ENCODE data around the gene SPZ1.

DNA sequence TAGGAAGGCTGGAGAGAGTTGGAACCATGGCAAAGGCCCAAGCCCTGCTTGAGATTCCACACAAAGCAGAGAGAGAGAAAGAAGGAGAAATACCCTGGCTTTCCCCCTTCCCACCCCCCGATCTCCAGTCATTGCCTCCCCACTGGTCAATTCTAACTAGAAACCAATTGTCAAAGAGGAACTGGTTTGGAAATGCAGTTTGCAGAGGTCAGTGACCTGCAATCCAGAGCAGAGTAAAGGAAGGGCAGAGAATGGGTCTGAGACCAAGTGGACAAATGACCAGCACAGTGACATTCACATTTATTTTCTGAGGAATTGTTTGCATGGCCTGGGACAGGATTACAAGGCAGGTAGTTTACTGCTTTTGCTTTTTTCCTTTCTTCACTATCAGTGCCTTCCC is 50.6 kb downstream of the SPZ1 start:
- TF ChIP-seq, protein P1, sequence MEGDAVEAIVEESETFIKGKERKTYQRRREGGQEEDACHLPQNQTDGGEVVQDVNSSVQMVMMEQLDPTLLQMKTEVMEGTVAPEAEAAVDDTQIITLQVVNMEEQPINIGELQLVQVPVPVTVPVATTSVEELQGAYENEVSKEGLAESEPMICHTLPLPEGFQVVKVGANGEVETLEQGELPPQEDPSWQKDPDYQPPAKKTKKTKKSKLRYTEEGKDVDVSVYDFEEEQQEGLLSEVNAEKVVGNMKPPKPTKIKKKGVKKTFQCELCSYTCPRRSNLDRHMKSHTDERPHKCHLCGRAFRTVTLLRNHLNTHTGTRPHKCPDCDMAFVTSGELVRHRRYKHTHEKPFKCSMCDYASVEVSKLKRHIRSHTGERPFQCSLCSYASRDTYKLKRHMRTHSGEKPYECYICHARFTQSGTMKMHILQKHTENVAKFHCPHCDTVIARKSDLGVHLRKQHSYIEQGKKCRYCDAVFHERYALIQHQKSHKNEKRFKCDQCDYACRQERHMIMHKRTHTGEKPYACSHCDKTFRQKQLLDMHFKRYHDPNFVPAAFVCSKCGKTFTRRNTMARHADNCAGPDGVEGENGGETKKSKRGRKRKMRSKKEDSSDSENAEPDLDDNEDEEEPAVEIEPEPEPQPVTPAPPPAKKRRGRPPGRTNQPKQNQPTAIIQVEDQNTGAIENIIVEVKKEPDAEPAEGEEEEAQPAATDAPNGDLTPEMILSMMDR (IDR thresholded peaks at IDR 0.05): no peak
- TF ChIP-seq POLR2A (IDR thresholded peaks at IDR 0.05): no peak
- TF ChIP-seq EP300 (IDR thresholded peaks at IDR 0.05): no peak

All from stomach (tissue), 4 donors.